Mesodermal cell (in vitro differentiated cells): ENCODE measurements around the gene KRTAP2-4.
"Not testable (repeated sequence)": the region's sequence is repeated elsewhere in the genome, so short reads cannot be mapped to it uniquely, and the experiment has no call there.

Source experiments
- H3K27ac ChIP-seq: 2 replicates; pipeline ENCODE4 v1.7.0; 2013; ENCODE audit warnings: mild to moderate bottlenecking, low read depth, low read length, moderate library complexity; ENCODE audit not compliant: severe bottlenecking
- H3K36me3 ChIP-seq: 2 replicates; pipeline ENCODE4 v1.7.1; 2013; ENCODE audit warnings: mild to moderate bottlenecking, low read length, moderate library complexity; ENCODE audit not compliant: control insufficient read depth, insufficient read depth
- H3K4me1 ChIP-seq: one replicate; pipeline ENCODE4 v1.7.1; 2013; ENCODE audit warnings: mild to moderate bottlenecking, low read length; ENCODE audit not compliant: insufficient read depth, control insufficient read depth, poor library complexity, severe bottlenecking
- H3K4me3 ChIP-seq: 2 replicates; pipeline ENCODE4 v1.7.0; 2013; ENCODE audit warnings: low read length, control low read depth, mild to moderate bottlenecking; ENCODE audit not compliant: insufficient read depth, poor library complexity, severe bottlenecking; ENCODE audit errors: extremely low read depth
- H3K9me3 ChIP-seq: 2 replicates; pipeline ENCODE4 v1.7.1; 2013; ENCODE audit warnings: mild to moderate bottlenecking, low read length, moderate library complexity; ENCODE audit not compliant: control insufficient read depth
- whole genome bisulfite sequencing, 2 experiments: methylation state at CpG; one replicate each; pipeline ENCODE4 v1.1.5; 2013; ENCODE audit warnings: missing lambda C conversion rate in 2 of 2; ENCODE audit not compliant: insufficient coverage in 2 of 2; 5-methylcytosine and 5-hydroxymethylcytosine counted together

KRTAP2-4 gene

GRCh38 chr17:41034346-41034935 lies 31.2 kb downstream of the KRTAP2-4 start, which contains the start of gene KRTAP1-3:
TSS of gene KRTAP1-3 (minus strand) at chr17:41034874. CDS start at chr17:41034821, 53 bp downstream.
- not testable (repeated sequence) for H3K4me1 ChIP-seq, H3K9me3 ChIP-seq, H3K27ac ChIP-seq, H3K4me3 ChIP-seq, H3K36me3 ChIP-seq
- WGBS, 2 experiments: 91 to 95% methylated on average over 6 of the region's 10 CpGs

GRCh38 chr17:41029633-41030245 lies 35.9 kb downstream of the KRTAP2-4 start, which contains the start of gene KRTAP1-4:
TSS of gene KRTAP1-4 (minus strand) at chr17:41030195. CDS start at chr17:41030078, 117 bp downstream.
- WGBS, 2 experiments: 90 to 94% methylated on average over 10 to 12 of the region's 12 CpGs
- Histone ChIP-seq H3K27ac (no peak within 1 kb of the TSS), H3K9me3 (no peaks in the 10 kb centered on the region), H3K4me3 (no peak within 1 kb of the TSS), H3K36me3 (no peaks in the 10 kb centered on the region), H3K4me1 (no peaks in the 10 kb centered on the region)

- no peaks in the 10 kb centered on the region for H3K9me3 ChIP-seq
- WGBS, 2 experiments: 88 to 91% methylated on average over 7 of the region's 9 CpGs
- H3K4me3 ChIP-seq: no peak within 1 kb of the TSS
- no peaks in the 10 kb centered on the region for H3K36me3 ChIP-seq
- H3K4me1 ChIP-seq: no peaks in the 10 kb centered on the region
- H3K27ac ChIP-seq: no peak within 1 kb of the TSS
These were observed 38.8 kb downstream of the KRTAP2-4 start, which contains the start of gene KRTAP1-5 for GRCh38 chr17:41026715-41027471. TSS of gene KRTAP1-5 (minus strand) at chr17:41027208. CDS start at chr17:41027155, 53 bp downstream.

DNA sequence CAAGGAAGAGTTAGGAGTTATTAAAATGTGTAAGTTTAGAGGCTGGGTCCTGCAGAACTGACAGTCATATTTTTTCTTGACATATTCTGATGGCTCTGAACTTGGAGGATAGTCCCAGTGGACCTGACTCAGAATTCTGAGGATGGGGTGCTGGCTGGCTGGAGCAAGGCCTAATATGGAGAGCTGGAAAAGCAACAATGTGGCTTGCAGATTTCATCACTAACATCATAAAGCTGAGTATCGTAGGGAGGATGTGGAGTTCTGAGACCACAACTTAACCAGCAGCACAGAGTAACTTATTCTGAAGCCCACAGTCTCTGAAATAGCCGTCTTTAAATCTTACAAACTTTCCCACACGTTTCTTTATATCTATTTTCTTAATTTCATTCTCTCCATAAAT lies 41.0 kb downstream of the KRTAP2-4 start:
- no peak overlapping the region for H3K4me3 ChIP-seq
- no peaks in the 10 kb centered on the region for H3K9me3 ChIP-seq
- 84 to 85% methylated on average over 3 of the region's 3 CpGs for WGBS, 2 experiments
- no peaks in the 10 kb centered on the region for H3K36me3 ChIP-seq
- no peaks in the 10 kb centered on the region for H3K4me1 ChIP-seq
- H3K27ac ChIP-seq: no peak overlapping the region

DNA sequence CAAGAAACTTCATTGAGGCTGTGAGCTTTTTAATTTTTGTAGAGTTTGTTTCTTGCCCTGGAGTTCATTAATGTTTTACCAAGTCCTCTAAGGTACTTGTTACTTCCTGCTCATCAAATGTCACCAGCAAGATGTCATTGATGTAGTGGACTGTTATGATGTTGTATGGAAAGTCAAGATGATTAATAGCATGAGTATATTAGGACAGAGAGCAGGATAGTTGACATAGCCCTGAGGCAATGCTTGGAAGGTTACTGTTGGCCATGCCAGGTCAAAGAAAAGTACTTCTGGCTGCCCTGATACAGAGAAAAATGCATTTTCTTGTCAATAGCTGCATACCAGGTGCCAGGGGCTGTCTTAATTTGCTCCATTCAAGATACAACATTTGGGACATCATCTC lies 45.3 kb downstream of the KRTAP2-4 start:
- H3K9me3 ChIP-seq: no peaks in the 10 kb centered on the region
- no peaks in the 10 kb centered on the region for H3K4me1 ChIP-seq
- H3K4me3 ChIP-seq: no peak overlapping the region
- no peak overlapping the region for H3K27ac ChIP-seq
- no peaks in the 10 kb centered on the region for H3K36me3 ChIP-seq

DNA sequence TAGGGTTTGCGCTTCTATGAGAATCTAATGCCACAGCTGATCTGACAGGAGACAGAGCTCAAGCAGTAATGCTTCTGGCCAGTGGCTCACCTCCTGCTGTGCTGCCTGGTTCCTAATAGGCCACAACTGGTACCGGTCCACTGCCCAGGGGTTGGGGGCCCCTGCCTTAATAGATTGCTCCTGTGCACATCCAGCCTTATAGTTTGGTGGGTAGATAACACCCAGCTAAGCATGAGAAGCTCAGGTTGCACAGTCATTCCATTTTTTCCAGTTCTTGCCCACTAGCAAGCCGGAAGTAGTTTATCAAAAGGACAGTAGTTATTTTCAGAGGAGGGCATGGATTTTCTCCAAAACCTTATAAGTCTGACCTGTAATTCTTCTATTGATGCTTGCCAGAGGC lies 46.3 kb downstream of the KRTAP2-4 start:
- H3K4me3 ChIP-seq: no peak overlapping the region
- no peak overlapping the region for H3K27ac ChIP-seq
- no peaks in the 10 kb centered on the region for H3K4me1 ChIP-seq
- 80 to 85% methylated on average over 1 to 2 of the region's 3 CpGs for WGBS, 2 experiments
- no peaks in the 10 kb centered on the region for H3K9me3 ChIP-seq
- no peaks in the 10 kb centered on the region for H3K36me3 ChIP-seq

DNA sequence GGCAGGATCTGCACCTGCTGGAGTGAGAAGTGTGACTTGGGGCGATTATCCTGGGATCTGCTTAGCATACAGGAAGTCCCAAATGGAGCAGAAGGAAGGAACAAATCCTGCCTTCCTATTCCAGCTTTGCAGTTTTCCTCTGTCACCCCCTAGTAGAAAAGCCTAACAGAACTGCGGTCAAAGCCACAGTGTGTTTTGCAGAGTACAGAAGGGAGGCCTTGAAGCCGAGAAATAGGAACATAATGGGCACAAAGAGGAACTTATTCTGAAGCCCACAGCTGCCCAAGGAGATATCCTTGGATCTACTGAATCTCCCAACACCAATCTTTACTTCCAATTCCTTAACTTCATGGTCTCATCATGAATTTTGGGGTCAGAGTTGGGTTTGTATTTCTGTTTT lies 47.1 kb downstream of the KRTAP2-4 start:
- H3K9me3 ChIP-seq: no peaks in the 10 kb centered on the region
- no peaks in the 10 kb centered on the region for H3K36me3 ChIP-seq
- H3K4me1 ChIP-seq: no peaks in the 10 kb centered on the region
- WGBS, 2 experiments: 60% methylated on average over 1 of the region's 3 CpGs; no CpG with 5 or more reads in 1 of the 2 experiments
- H3K4me3 ChIP-seq: no peak overlapping the region
- no peak overlapping the region for H3K27ac ChIP-seq

- 91 to 95% methylated on average over 12 to 13 of the region's 13 CpGs for WGBS, 2 experiments
- no peaks in the 10 kb centered on the region for H3K4me1 ChIP-seq
- H3K4me3 ChIP-seq: no peak overlapping the region
- no peaks in the 10 kb centered on the region for H3K9me3 ChIP-seq
- no peaks in the 10 kb centered on the region for H3K36me3 ChIP-seq
- H3K27ac ChIP-seq: no peak overlapping the region
These were observed 49.0 kb downstream of the KRTAP2-4 start for GRCh38 chr17:41016578-41017215.

DNA sequence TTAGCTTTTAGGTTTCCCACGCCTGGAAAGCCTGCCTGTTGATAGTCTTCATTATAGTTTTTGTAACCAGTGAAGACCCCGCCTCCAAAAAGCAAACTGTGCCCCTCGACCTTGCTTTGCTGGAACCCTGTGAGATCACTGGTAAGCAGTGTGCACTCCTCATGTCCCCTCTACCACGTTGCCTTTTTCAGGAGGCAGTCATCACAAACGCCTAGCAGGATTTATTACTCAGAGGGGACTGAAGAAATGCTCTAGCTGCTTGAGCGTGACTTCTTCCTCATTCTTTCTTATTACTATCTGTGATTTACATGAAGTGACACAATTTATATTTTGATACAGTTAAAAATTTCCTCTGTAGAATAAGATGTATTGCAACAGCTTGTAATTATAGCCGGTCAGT lies 50.2 kb downstream of the KRTAP2-4 start:
- H3K27ac ChIP-seq: no peak overlapping the region
- 75 to 77% methylated on average over 3 to 6 of the region's 7 CpGs for WGBS, 2 experiments
- no peak overlapping the region for H3K4me3 ChIP-seq
- H3K36me3 ChIP-seq: no peaks in the 10 kb centered on the region
- no peaks in the 10 kb centered on the region for H3K9me3 ChIP-seq
- H3K4me1 ChIP-seq: no peaks in the 10 kb centered on the region
